ENCODE measurements around the gene USP50.

Gene USP50

GRCh38 chr15:50493625-50494024 lies 52.8 kb downstream of the USP50 start:
- TF ChIP-seq JUND (IDR thresholded peaks at IDR 0.05; ENCODE audit: low read depth): no peak
- no peak for DNase-seq (ENCODE audit: low read depth in 1 of 2, low spot score in 1 of 2)
- in situ Hi-C loops (cut with HindIII; ENCODE audit: low pct_unique_long_range_greater_than_20kb, low sequenced_read_pairs): no loop called here

DNA sequence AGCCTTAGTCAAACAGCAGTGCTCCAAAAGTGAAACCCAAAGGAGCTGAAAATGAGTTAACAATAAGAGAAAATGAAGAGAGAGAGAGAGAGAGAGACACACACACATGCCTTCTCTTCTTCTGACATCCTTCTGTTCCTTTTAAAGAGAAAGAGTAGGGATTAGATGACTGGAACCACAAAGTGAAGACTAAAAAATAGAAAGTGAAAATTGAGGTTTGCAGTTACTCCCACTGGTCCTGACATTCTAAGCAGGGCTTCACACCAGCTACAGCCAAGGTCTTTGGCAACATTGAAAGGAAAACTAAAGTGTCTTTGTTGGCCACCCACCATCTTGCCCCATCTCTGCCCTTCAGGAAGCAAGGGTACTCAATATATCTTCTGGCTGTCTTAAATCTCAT lies 59.2 kb downstream of the USP50 start:
- DNase-seq (ENCODE audit: low read depth in 1 of 2, low spot score in 1 of 2): no peak
- TF ChIP-seq JUND (IDR thresholded peaks at IDR 0.05; ENCODE audit: low read depth): no peak
- in situ Hi-C loops (cut with HindIII; ENCODE audit: low pct_unique_long_range_greater_than_20kb, low sequenced_read_pairs): no loop called here

DNA sequence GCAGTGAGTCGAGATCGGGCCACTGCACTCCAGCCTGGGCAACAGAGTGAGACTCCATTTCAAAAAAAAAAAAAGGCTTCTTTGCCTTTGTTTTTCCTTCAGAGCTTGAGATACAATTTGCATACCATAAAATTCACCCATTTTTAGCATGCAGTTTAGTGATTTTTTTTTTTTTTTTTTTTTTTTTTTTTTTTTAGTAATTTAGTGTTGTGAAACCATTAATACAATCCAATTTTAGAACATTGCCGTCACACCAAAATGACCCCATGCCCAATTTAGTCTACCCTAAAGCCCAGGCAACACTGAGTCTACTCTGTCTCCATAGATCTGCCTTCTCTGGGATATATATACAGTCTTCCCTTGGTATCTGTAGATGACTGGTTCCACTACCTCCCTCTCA lies 61.1 kb downstream of the USP50 start:
- in situ Hi-C loops (cut with HindIII; ENCODE audit: low pct_unique_long_range_greater_than_20kb, low sequenced_read_pairs): no loop called here
- no peak for TF ChIP-seq JUND (IDR thresholded peaks at IDR 0.05; ENCODE audit: low read depth)
- DNase-seq (ENCODE audit: low read depth in 1 of 2, low spot score in 1 of 2): no peak

DNA sequence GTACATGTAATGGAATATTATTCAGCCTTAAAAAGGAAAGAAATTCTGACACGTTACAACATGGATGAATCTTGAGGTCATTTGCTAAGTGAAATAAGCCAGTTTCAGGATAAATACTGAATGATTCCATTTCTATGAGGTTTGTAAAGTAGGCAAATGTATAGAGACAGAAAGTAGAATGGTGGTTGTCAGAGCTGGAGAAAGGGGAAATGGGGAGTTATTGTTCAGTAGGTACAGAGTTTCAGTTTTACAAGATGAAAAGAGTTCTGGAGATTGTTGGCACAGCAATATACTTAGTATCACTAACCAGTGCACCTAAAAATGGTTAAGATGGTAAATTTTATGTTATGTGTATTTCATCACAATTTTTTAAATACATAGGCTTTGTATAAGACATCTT lies 61.7 kb downstream of the USP50 start:
- in situ Hi-C loops (cut with HindIII; ENCODE audit: low pct_unique_long_range_greater_than_20kb, low sequenced_read_pairs): no loop called here
- TF ChIP-seq JUND (IDR thresholded peaks at IDR 0.05; ENCODE audit: low read depth): no peak
- no peak for DNase-seq (ENCODE audit: low read depth in 1 of 2, low spot score in 1 of 2)

DNA sequence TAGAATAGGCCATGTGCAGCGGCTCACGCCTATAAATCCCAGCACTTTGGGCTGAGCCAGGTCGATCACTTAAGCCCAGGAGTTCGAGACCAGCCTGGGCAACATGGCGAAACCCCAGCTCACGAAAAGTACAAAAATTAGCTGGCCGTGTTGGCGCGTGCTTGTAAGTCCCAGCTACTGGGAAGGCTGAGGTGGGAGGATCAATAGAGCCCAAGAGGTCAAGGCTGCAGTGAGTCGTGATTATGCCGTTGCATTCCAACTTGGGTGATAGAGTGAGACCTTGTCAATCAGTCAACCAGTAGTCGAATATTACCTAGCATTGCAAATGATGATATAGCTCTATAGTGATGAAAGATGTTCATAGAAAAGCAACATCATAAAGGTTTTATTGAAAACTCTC lies 70.3 kb downstream of the USP50 start:
- no peak for DNase-seq (ENCODE audit: low read depth in 1 of 2, low spot score in 1 of 2)
- in situ Hi-C loops (cut with HindIII; ENCODE audit: low pct_unique_long_range_greater_than_20kb, low sequenced_read_pairs): no loop called here
- TF ChIP-seq JUND (IDR thresholded peaks at IDR 0.05; ENCODE audit: low read depth): no peak

DNA sequence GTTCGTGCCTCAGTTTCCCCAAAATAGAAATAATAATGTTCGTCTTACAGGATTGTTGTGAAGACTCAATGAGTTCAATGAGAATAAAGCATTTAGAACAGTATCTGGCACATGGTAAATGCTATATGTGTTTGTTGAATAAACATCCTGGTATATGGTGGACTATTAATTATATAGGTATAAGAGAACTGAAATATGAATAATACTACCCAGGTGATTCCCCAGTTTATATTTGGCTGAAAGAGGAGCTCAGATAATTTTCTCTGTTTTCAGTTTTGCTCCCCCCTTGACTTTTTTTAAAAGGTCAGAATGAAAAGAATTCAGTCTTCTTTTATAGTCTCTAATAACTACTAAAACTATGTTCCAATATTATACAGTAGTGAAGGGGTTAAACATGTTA lies 75.4 kb downstream of the USP50 start:
- in situ Hi-C loops (cut with HindIII; ENCODE audit: low pct_unique_long_range_greater_than_20kb, low sequenced_read_pairs): no loop called here
- DNase-seq (ENCODE audit: low read depth in 1 of 2, low spot score in 1 of 2): no peak
- TF ChIP-seq JUND (IDR thresholded peaks at IDR 0.05; ENCODE audit: low read depth): no peak

DNA sequence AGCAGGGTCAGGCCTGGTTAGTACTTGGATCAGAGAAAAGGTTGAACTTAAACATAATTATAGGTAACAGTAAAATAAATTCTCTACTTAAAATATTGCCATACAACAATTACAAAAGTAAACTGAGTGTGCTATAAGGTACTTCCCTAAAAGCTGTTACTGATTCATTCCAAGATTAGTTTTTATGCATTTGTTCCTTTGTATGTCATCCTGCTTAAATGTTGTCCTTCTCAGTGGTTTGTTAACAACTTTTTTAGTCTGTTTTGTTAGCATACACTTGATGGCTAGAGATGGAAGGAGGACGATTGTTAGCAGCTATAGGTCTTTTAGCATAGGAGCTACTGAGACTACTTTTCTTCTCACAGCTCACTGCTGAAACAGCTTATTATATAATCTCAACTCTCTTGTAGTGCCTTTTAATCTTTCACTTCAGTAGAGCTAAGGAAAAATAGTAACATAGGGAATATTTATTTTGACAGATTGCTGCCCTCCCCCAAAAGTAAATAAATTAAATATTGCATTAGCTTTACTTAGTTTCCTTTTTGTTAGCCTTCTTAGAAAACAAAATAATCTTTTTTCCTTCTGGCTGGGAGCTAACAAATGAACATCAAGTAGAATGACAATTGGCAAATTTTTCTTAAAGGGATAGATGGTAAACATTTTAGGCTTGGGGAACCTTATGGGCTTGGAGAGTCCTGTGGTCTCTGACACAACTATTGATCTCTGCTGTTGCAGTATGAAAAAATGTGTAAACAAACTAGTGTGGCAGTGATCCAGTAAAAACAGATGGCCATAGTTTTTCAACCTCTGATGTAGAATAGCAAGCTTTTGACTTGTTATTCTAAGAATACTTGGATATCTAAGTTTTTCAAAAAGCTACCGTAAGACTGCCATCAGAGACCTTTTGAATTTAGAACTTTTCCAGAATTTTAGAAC lies 82.8 kb downstream of the USP50 start:
- in situ Hi-C loops (cut with HindIII; ENCODE audit: low pct_unique_long_range_greater_than_20kb, low sequenced_read_pairs): no loop called here
- DNase-seq (ENCODE audit: low read depth in 1 of 2, low spot score in 1 of 2): peak in 1 of 2 experiments; percentile 20
- no peak for TF ChIP-seq JUND (IDR thresholded peaks at IDR 0.05; ENCODE audit: low read depth)

DNA sequence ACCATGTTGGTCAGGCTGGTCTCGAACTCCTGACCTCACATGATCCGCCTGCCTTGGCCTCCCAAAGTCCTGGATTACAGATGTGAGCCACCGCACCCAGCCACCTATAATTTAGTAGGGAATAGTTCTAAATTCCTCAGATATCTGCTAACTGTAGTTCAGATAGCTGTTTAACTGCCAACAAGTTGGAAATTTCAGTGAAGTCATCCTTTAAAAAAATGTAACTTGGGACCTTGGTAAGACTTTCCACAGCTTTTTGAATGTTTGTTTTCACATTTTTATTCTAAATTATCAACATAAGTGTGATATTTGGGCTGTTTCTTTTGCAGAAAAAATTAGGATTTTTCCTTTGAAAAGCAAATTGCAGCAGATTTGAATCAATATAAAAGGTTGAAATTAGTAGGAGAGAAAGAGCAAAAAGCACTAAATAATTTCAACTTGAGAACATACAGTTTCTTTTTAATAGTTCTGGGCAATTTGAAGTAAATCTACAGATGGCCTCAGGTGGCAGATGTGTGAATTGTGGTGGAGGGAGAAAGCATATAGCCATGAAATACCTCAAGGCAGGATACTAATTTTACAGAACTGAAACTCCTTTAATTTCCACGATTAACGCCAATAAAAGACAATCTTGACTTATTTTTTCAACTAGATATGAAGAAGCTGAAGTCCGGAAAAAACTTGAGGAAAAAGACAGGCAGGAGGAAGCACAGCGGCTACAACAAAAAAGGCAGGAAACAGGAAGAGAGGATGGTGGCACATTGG lies 87.9 kb downstream of the USP50 start:
- TF ChIP-seq JUND (IDR thresholded peaks at IDR 0.05; ENCODE audit: low read depth): no peak
- in situ Hi-C loops (cut with HindIII; ENCODE audit: low pct_unique_long_range_greater_than_20kb, low sequenced_read_pairs): no loop called here
- DNase-seq (ENCODE audit: low read depth in 1 of 2, low spot score in 1 of 2): no peak

GRCh38 chr15:50452927-50453326 lies 93.5 kb downstream of the USP50 start:
- in situ Hi-C loops (cut with HindIII; ENCODE audit: low pct_unique_long_range_greater_than_20kb, low sequenced_read_pairs): no loop called here
- TF ChIP-seq JUND (IDR thresholded peaks at IDR 0.05; ENCODE audit: low read depth): no peak
- DNase-seq (ENCODE audit: low read depth in 1 of 2, low spot score in 1 of 2): no peak

Measured in T47D (cell line).